Keratinocyte (primary cell): ENCODE results near the gene ARMC10.

Experiments
- CTCF ChIP-seq, 3 experiments: IDR thresholded peaks in 1 of 3; conservative IDR thresholded peaks in 1 of 3; optimal IDR thresholded peaks in 1 of 3; 2 replicates in 2 of 3; 3 replicates in 1 of 3; pipeline versions ENCODE3 to v1.5.1; 2011; ENCODE audit warnings: low read length in 3 of 3, mild to moderate bottlenecking in 3 of 3, moderate library complexity in 2 of 3, control low read depth in 1 of 3, inconsistent platforms in 1 of 3; ENCODE audit not compliant: insufficient read depth in 2 of 3; ENCODE audit errors: extremely low read depth in 1 of 3
- EZH2 ChIP-seq: IDR thresholded peaks from one replicate; pipeline ENCODE4 v1.6.1; 2012; ENCODE audit warnings: inconsistent platforms, mild to moderate bottlenecking, low read length, moderate library complexity

GRCh38 chr7:103077318-103077717 lies 2.4 kb downstream of the ARMC10 start:
- TF ChIP-seq EZH2 (no peak), CTCF (optimal IDR thresholded peaks at IDR 0.05 in 1 of 3, IDR thresholded peaks at IDR 0.05 in 1 of 3, conservative IDR thresholded peaks at IDR 0.05 in 1 of 3; ENCODE audit: extremely low read depth in 1 of 3, insufficient read depth in 2 of 3, low read length in 3 of 3) (no peak)
